GM19372 (cell line): Measurements from ENCODE around the gene USP11.

Source experiments
- ATAC-seq: cut with Tn5 transposase; IDR thresholded peaks from one replicate; pipeline ENCODE4 v1.9.1; 2021; ENCODE audit warnings: mild to moderate bottlenecking, low read depth, moderate library complexity; ENCODE audit not compliant: unreplicated experiment

The USP11 gene

GRCh38 chrX:47232803-47233332 lies at the start of gene USP11:
USP11 (plus strand) TSS chrX:47233009; CDS start chrX:47233044, 35 bp downstream.
- peak; percentile 19 for ATAC-seq

- ATAC-seq: no peak
Measured at GRCh38 chrX:47184486-47184885, 48.3 kb upstream of the USP11 start.

- ATAC-seq: no peak
Measured at GRCh38 chrX:47185241-47185640, 47.6 kb upstream of the USP11 start.

- ATAC-seq: no peak
Measured at GRCh38 chrX:47186096-47186740, 46.6 kb upstream of the USP11 start.

GRCh38 chrX:47187106-47187677 lies 45.6 kb upstream of the USP11 start:
- ATAC-seq: no peak

- no peak for ATAC-seq
Measured at GRCh38 chrX:47189906-47190305, 42.9 kb upstream of the USP11 start.

GRCh38 chrX:47190445-47191269 lies 42.2 kb upstream of the USP11 start:
- peak; percentile 77 for ATAC-seq

- no peak for ATAC-seq
Measured at GRCh38 chrX:47191331-47191730, 41.5 kb upstream of the USP11 start.

GRCh38 chrX:47191806-47192401 lies 40.9 kb upstream of the USP11 start:
- ATAC-seq: no peak

- peak; percentile 45 for ATAC-seq
Measured at GRCh38 chrX:47193475-47194193, 39.2 kb upstream of the USP11 start, which contains the start of gene UBA1. UBA1 (plus strand) TSS chrX:47193829; CDS start chrX:47198803, 4,974 bp downstream.

GRCh38 chrX:47194194-47194787 lies 38.5 kb upstream of the USP11 start:
- no peak for ATAC-seq

- ATAC-seq: no peak
Measured at GRCh38 chrX:47196098-47196497, 36.7 kb upstream of the USP11 start.

GRCh38 chrX:47197526-47197925 lies 35.3 kb upstream of the USP11 start:
- ATAC-seq: no peak

GRCh38 chrX:47198026-47198686 lies 34.7 kb upstream of the USP11 start:
- no peak for ATAC-seq

GRCh38 chrX:47198687-47199080 lies 34.1 kb upstream of the USP11 start:
- ATAC-seq: no peak

- ATAC-seq: no peak
Measured at GRCh38 chrX:47199286-47199685, 33.5 kb upstream of the USP11 start.

GRCh38 chrX:47200385-47201150 lies 32.2 kb upstream of the USP11 start:
- ATAC-seq: no peak

- no peak for ATAC-seq
Measured at GRCh38 chrX:47201345-47201944, 31.4 kb upstream of the USP11 start.
